T-helper 1 cell treated with Interleukin-12 subunit alpha and Interleukin-12 subunit beta and Interleukin-4 antibody, amounts not matched to agents 30 μg/mL and 1 μg/mL, for 36 hours (primary cell): ENCODE results near the gene KIF3A.

Experiments
- H3K27ac Mint-ChIP-seq: one replicate; pipeline ENCODE4 v1.8.0; 2021; ENCODE audit warnings: mild to moderate bottlenecking, mixed read lengths
- H3K27me3 Mint-ChIP-seq: one replicate; pipeline ENCODE4 v1.8.0; 2021; ENCODE audit warnings: low read depth, mixed read lengths
- H3K36me3 Mint-ChIP-seq: one replicate; pipeline ENCODE4 v1.8.0; 2021; ENCODE audit warnings: low read depth, mixed read lengths
- H3K4me1 Mint-ChIP-seq: one replicate; pipeline ENCODE4 v1.8.0; 2021; ENCODE audit warnings: low read depth, mixed read lengths
- H3K4me3 Mint-ChIP-seq: one replicate; pipeline ENCODE4 v1.8.0; 2021; ENCODE audit warnings: mild to moderate bottlenecking, moderate library complexity, mixed read lengths
- H3K9me3 Mint-ChIP-seq: one replicate; pipeline ENCODE4 v1.8.0; 2021; ENCODE audit warnings: mixed read lengths

Gene KIF3A

GRCh38 chr5:132752581-132753125 lies 15.3 kb upstream of the KIF3A start:
- Mint-ChIP-seq H3K4me1 (peaks cover 58% of the 10 kb centered on the region), H3K27ac (peak overlapping the region; percentile 55), H3K27me3 (no peaks in the 10 kb centered on the region), H3K36me3 (peaks cover 23% of the 10 kb centered on the region), H3K4me3 (no peak overlapping the region), H3K9me3 (no peaks in the 10 kb centered on the region)

GRCh38 chr5:132751971-132752580 lies 14.7 kb upstream of the KIF3A start:
- Mint-ChIP-seq H3K4me1 (peaks cover 58% of the 10 kb centered on the region), H3K27me3 (no peaks in the 10 kb centered on the region), H3K36me3 (peaks cover 23% of the 10 kb centered on the region), H3K9me3 (no peaks in the 10 kb centered on the region), H3K27ac (peak overlapping the region; percentile 91), H3K4me3 (no peak overlapping the region)

- peaks cover 58% of the 10 kb centered on the region for H3K4me1 Mint-ChIP-seq
- H3K4me3 Mint-ChIP-seq, result peak overlapping the region; percentile 12
- H3K9me3 Mint-ChIP-seq, result no peaks in the 10 kb centered on the region
Observed at GRCh38 chr5:132751444-132751843, 14.1 kb upstream of the KIF3A start.

GRCh38 chr5:132750471-132751230 lies 13.3 kb upstream of the KIF3A start:
- Mint-ChIP-seq H3K27ac (peak overlapping the region; percentile 91), H3K36me3 (peaks cover 20% of the 10 kb centered on the region), H3K4me1 (peaks cover 61% of the 10 kb centered on the region), H3K27me3 (peaks cover 6% of the 10 kb centered on the region), H3K9me3 (no peaks in the 10 kb centered on the region), H3K4me3 (peak overlapping the region; percentile 4)

More at GRCh38 chr5:132751444-132751843, 14.1 kb upstream of the KIF3A start:
- no peaks in the 10 kb centered on the region for H3K27me3 Mint-ChIP-seq
- H3K27ac Mint-ChIP-seq, result peak overlapping the region; percentile 91
- peaks cover 23% of the 10 kb centered on the region for H3K36me3 Mint-ChIP-seq

GRCh38 chr5:132749506-132749905 lies 12.2 kb upstream of the KIF3A start:
- Mint-ChIP-seq H3K9me3 (no peaks in the 10 kb centered on the region), H3K27ac (no peak overlapping the region), H3K4me1 (peaks cover 52% of the 10 kb centered on the region), H3K36me3 (peaks cover 20% of the 10 kb centered on the region), H3K27me3 (peaks cover 15% of the 10 kb centered on the region), H3K4me3 (no peak overlapping the region)

- Mint-ChIP-seq H3K9me3 (no peaks in the 10 kb centered on the region), H3K27me3 (peaks cover 19% of the 10 kb centered on the region), H3K27ac (peak overlapping the region; percentile 59), H3K36me3 (peaks cover 19% of the 10 kb centered on the region), H3K4me3 (peak overlapping the region; percentile 55), H3K4me1 (peaks cover 47% of the 10 kb centered on the region)
Observed at GRCh38 chr5:132748522-132749000, 11.2 kb upstream of the KIF3A start.

GRCh38 chr5:132747616-132748440 lies 10.5 kb upstream of the KIF3A start:
- Mint-ChIP-seq H3K27me3 (peaks cover 23% of the 10 kb centered on the region), H3K4me3 (peak overlapping the region; percentile 55), H3K9me3 (no peaks in the 10 kb centered on the region), H3K27ac (peak overlapping the region; percentile 59), H3K4me1 (peaks cover 42% of the 10 kb centered on the region), H3K36me3 (peaks cover 14% of the 10 kb centered on the region)

- Mint-ChIP-seq H3K36me3 (peaks cover 12% of the 10 kb centered on the region), H3K27me3 (peaks cover 25% of the 10 kb centered on the region), H3K27ac (peak within 1 kb of the TSS; percentile 72)
Observed at GRCh38 chr5:132746954-132747615, 9.7 kb upstream of the KIF3A start, which contains the start of gene CCNI2. TSS of gene CCNI2 (plus strand) at chr5:132747426. CDS start at chr5:132747496, 70 bp downstream.

GRCh38 chr5:132746592-132746953 lies 9.2 kb upstream of the KIF3A start:
- peaks cover 9% of the 10 kb centered on the region for H3K36me3 Mint-ChIP-seq
- H3K4me3 Mint-ChIP-seq, result peak overlapping the region; percentile 83
- peaks cover 30% of the 10 kb centered on the region for H3K4me1 Mint-ChIP-seq
- H3K27me3 Mint-ChIP-seq, result peaks cover 30% of the 10 kb centered on the region
- H3K27ac Mint-ChIP-seq, result peak overlapping the region; percentile 72
- no peaks in the 10 kb centered on the region for H3K9me3 Mint-ChIP-seq

More at GRCh38 chr5:132746954-132747615, 9.7 kb upstream of the KIF3A start, which contains the start of gene CCNI2:
- Mint-ChIP-seq H3K4me3 (peak within 1 kb of the TSS; percentile 83), H3K9me3 (no peaks in the 10 kb centered on the region), H3K4me1 (peaks cover 35% of the 10 kb centered on the region)

- H3K27ac Mint-ChIP-seq, result no peak overlapping the region
Observed at GRCh38 chr5:132744659-132745058, 7.3 kb upstream of the KIF3A start.

GRCh38 chr5:132742626-132743025 lies 5.3 kb upstream of the KIF3A start:
- Mint-ChIP-seq H3K27me3 (peaks cover 39% of the 10 kb centered on the region), H3K9me3 (no peaks in the 10 kb centered on the region), H3K36me3 (no peaks in the 10 kb centered on the region), H3K4me1 (peaks cover 14% of the 10 kb centered on the region), H3K27ac (no peak overlapping the region), H3K4me3 (no peak overlapping the region)

More at GRCh38 chr5:132744659-132745058, 7.3 kb upstream of the KIF3A start:
- H3K4me1 Mint-ChIP-seq, result peaks cover 11% of the 10 kb centered on the region
- no peak overlapping the region for H3K4me3 Mint-ChIP-seq
- H3K27me3 Mint-ChIP-seq, result peaks cover 37% of the 10 kb centered on the region
- no peaks in the 10 kb centered on the region for H3K9me3 Mint-ChIP-seq
- H3K36me3 Mint-ChIP-seq, result no peaks in the 10 kb centered on the region

- no peaks in the 10 kb centered on the region for H3K9me3 Mint-ChIP-seq
- peaks cover 39% of the 10 kb centered on the region for H3K27me3 Mint-ChIP-seq
- H3K4me3 Mint-ChIP-seq, result no peak overlapping the region
- H3K27ac Mint-ChIP-seq, result no peak overlapping the region
- peaks cover 16% of the 10 kb centered on the region for H3K4me1 Mint-ChIP-seq
- H3K36me3 Mint-ChIP-seq, result no peaks in the 10 kb centered on the region
Observed at GRCh38 chr5:132742158-132742557, 4.8 kb upstream of the KIF3A start.

- no peaks in the 10 kb centered on the region for H3K36me3 Mint-ChIP-seq
Observed at GRCh38 chr5:132739232-132739631, 1.9 kb upstream of the KIF3A start.

More at GRCh38 chr5:132739232-132739631, 1.9 kb upstream of the KIF3A start:
- Mint-ChIP-seq H3K27ac (no peak overlapping the region), H3K4me3 (no peak overlapping the region), H3K4me1 (peaks cover 30% of the 10 kb centered on the region), H3K27me3 (peaks cover 21% of the 10 kb centered on the region), H3K9me3 (no peaks in the 10 kb centered on the region)
